Kidney capillary endothelial cell (primary cell): ENCODE data around the gene MIPOL1.
"Not testable (repeated sequence)": the region's sequence is repeated elsewhere in the genome, so short reads cannot be mapped to it uniquely, and the experiment has no call there.

ENCODE experiments used
- DNase-seq: peaks from one replicate; pipeline ENCODE4 v3.0.0-alpha.2; 2018; ENCODE audit warnings: low spot score

The MIPOL1 gene

DNA sequence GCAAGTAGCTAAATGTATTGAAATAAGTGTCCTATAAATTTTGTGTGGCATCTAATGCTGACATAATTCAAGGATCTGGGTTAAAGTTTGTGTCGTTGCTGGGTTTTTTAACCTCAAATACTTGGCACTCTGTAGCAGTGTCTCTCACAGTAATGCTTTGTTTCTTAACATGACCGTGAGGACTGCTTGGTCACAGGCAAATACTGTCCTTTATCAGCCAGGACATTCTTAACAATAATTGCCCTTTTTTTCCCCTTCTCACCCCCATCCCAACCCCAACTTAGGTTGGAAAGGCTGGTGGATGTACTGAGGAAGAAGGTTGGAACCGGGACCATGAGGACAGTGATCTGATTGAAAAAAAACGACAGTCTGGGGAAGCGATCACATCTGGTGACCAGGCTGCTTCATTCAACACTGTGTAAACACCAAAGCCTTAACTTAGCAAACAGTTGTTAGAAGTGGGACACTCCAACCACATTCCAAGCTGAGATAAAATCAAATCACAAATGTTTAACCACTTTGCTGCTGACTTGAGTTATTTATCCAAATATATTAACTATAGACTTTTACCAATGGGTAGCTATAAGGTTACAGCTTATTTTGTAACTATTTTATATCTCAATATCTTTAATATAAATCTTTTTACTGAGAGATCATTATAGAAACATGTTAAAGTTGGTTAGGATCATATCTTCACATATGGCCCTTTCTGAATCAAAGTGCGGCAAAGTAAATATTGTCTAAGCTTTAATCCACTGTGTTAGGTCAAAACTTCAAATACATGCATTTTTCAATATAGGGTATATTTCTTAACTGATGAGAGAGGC is 349.1 kb downstream of the MIPOL1 start:
- no peak for DNase-seq

- DNase-seq: no peak
Observed at GRCh38 chr14:37550511-37550910, 352.8 kb downstream of the MIPOL1 start.

DNA sequence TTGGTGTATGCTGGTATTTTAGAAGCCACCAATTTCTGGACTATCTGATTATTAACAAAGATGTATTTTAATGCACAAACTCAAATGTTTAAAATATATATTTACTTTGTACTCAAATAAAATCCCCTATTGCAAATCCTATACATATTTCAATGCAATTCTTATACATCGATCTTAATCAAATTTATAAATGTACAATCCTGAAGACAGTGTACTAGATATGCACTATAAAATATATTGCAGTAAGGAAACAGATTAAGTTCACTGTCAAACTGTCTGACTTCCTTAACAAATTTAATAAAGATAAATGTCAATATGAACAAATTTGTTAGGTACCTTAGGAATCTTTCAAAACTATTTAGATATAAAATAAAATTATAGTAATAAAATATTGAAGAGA is 353.4 kb downstream of the MIPOL1 start:
- no peak for DNase-seq

- no peak for DNase-seq
Observed at GRCh38 chr14:37553935-37554550, 356.3 kb downstream of the MIPOL1 start.

GRCh38 chr14:37555596-37555995 is 357.9 kb downstream of the MIPOL1 start:
- not testable (repeated sequence) for DNase-seq

GRCh38 chr14:37558740-37559139 is 361.0 kb downstream of the MIPOL1 start:
- no peak for DNase-seq

DNA sequence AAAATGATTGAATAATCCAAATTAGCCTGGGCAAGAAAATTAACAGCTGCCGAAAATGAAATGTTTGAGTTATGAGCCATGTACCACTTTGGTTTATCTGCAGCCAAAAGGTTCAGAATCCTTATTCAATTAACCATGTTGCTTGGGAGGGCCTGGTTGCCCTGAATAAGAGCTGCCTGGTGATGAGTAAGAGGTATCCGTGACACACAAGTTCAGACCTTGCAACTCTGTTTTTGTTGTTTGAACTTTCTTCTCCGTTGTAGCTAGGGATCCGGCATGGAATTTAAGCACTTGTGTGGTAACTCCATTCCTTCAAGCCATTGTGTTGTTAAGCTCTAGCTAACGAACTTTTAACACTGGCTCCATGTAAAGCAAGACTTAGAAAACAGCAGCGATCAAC is 361.6 kb downstream of the MIPOL1 start:
- DNase-seq: no peak

DNA sequence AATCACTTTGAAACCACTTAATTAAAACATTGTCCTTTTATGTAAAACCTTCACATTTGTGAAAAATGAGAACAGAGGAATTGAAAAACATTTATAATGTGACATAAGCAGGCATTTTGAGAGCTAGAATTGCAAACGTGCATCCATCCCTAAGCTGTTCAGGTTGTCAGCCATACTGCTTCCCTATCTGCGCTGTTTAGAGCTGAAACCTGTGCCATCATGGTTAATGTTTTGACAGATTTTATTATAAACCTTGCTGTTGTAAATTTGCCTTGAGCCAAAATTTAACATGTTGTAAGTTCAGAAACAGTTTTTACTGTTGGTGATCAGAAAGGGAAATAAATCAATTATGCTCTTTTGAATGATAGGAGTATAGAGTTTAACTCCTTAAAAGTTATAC is 365.5 kb downstream of the MIPOL1 start:
- no peak for DNase-seq

GRCh38 chr14:37565550-37565949 is 367.8 kb downstream of the MIPOL1 start:
- DNase-seq: no peak

DNA sequence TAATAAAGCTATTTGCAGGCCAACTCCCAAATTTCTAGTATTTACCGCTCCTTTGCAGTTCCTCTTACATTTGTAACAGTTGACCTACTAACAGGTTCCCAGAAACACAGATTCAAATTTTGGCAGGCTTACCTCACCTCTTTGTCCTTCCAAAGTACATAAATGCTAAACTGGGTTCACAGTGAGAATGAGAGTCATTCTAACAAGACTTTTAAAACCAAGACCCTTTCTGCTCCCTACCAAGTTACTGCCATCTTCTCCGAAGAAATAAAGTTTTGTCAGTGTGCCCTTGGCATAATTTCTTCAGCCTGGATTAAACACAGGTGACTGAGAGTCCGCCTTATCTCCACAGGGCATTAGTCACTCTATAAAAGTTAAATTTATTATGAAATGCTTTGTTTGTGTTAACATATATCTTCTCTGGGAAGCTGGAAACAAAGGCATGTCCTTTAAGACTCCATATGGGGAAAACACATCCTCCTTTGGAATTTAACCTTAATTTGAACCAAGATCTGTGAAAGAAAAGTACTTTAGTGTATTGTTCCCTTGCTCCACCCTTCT is 369.2 kb downstream of the MIPOL1 start:
- DNase-seq: no peak

- DNase-seq: no peak
Observed at GRCh38 chr14:37569729-37570128, 372.0 kb downstream of the MIPOL1 start.

GRCh38 chr14:37571391-37571790 is 373.7 kb downstream of the MIPOL1 start:
- DNase-seq: no peak

GRCh38 chr14:37573356-37573755 is 375.6 kb downstream of the MIPOL1 start:
- DNase-seq: no peak

- DNase-seq: no peak
Observed at GRCh38 chr14:37579274-37579673, 381.5 kb downstream of the MIPOL1 start.

DNA sequence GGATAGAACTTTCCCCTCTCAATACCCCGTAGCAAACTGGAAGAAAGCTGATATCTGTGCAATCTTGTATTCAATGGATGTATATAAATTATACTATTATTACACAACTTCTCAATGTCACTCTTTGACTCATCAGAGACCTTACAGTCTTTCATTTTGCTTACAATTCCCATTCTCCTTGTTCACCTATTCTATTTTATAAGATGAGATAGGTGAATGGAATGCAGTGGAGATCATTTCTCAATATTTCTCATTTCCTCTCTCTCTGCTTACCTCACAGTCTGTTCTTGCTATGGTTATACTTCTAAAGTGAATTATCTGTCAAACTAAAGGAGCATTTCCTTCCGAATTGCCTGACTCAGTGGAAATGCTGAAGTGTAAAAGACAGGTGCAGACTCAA is 382.4 kb downstream of the MIPOL1 start:
- no peak for DNase-seq

DNA sequence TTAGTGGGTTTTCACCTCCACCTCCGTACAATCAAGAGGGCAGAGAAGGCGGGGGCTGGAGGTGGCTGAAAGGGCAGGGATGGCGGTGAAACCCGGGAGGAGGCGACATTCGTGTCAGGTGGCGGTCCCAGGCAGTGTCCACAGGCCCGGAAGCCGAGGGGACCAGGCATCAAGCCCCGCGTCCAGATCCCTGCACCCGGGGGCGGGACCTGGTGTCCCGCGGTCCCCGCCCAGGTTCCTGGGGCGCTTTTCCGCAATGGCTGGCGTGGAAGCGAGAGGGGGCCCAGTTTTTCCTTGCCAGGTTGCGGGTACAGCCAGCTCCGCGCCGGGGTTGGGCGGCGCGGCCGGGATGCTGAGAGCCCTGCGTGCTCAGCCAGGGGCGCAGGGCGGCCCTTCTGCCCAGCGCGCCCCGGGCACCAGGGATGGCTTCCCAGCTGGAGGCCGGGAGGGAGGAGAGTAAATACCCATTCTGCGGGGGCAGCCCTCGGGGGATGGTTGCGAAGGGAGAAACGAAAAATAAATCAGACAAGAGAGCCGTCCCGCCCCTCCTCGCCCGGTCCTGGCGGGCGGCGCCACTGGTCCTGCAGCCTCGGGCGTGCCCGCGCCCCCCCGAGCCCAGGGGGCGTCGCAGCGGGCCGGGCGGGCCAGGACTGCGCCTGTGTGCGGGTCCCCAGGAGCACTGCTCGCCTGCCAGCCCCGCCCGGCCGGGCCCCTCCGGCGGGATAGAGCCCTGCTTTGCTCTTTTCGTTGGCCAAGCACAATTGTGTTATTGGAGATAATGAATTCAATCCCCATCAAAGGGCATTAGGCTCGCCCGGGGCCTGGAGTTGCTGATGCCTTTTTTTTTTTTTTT is 385.8 kb downstream of the MIPOL1 start:
- DNase-seq: no peak

- no peak for DNase-seq
Observed at GRCh38 chr14:37584211-37585100, 386.7 kb downstream of the MIPOL1 start.

DNA sequence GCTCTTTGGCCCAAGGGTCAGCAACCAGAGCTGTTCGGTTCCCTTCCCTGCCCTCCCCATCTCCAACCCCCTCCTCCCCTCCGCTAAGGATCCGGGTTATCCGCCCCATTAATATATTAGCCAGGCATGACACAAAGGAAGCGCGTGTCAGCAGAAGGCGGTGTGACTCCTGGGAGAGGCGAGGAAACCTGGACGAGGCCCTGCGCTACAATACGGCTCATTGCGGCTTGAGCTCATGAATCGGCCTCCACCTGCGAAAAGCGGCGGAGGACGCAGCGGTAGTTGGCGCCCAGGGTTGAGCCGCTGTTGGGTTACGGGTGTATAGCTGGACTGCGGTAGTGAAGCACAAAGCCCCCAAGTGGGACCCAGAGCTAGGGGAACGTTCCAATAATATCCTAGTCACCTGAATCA is 387.4 kb downstream of the MIPOL1 start:
- DNase-seq: no peak

DNA sequence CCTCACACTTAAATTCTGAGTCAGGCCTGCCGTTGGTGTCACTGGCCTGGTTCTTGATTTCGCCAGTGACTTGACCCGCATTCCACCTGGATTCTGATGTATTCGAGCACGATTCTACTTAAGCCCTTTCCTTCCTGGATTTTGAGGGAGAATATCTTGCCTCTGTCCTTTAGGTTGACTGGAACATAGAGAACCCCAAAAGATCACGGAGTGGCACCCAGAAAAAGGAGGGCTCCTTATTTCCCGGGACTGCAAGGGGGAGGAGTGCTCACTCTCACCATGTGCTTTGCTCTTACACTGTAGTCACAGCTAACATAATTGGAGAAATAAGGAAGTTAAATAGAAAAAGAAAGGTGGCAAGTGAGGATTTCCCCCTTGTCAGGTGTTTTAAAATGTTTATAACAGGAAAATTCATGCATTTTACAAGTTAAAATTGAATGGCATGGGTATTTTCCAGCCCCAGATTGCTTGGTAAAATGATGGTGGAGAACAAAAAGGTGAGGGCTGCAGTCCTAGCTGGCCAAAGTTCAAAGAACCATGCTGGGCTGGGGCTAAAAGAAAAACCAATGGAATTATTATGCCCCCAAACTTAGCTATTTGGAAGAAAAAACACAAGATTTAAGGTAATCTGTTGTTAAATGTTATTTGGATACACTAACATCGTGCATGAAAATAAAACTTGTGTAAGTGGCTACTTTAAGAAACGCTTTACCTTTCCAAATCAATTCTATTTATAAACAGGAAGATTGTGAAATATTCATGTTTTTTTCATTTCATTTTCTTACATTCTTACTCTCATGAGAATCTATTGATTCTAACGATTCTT is 388.4 kb downstream of the MIPOL1 start:
- DNase-seq: no peak

GRCh38 chr14:37586797-37587130 is 389.0 kb downstream of the MIPOL1 start:
- no peak for DNase-seq
